Choroid plexus epithelial cell (primary cell): Measurements from ENCODE around the gene TMEM126B.
"Not testable (repeated sequence)": the region's sequence is repeated elsewhere in the genome, so short reads cannot be mapped to it uniquely, and the experiment has no call there.

Source experiments
- DNase-seq: peaks from one replicate; pipeline ENCODE4 v3.0.0-alpha.2; 2010; ENCODE audit warnings: low read depth
- H3K4me3 ChIP-seq: 2 replicates; pipeline ENCODE4 v1.5.1; 2011; ENCODE audit warnings: low read depth, mild to moderate bottlenecking, control low read depth, low read length, moderate library complexity
- TF ChIP-seq, protein P1 (sequence below): conservative IDR thresholded peaks from 2 replicates; pipeline ENCODE4 v1.5.1; 2011; ENCODE audit warnings: low read depth, mild to moderate bottlenecking, control low read depth, inconsistent platforms, low read length, moderate library complexity

The TMEM126B gene

DNA sequence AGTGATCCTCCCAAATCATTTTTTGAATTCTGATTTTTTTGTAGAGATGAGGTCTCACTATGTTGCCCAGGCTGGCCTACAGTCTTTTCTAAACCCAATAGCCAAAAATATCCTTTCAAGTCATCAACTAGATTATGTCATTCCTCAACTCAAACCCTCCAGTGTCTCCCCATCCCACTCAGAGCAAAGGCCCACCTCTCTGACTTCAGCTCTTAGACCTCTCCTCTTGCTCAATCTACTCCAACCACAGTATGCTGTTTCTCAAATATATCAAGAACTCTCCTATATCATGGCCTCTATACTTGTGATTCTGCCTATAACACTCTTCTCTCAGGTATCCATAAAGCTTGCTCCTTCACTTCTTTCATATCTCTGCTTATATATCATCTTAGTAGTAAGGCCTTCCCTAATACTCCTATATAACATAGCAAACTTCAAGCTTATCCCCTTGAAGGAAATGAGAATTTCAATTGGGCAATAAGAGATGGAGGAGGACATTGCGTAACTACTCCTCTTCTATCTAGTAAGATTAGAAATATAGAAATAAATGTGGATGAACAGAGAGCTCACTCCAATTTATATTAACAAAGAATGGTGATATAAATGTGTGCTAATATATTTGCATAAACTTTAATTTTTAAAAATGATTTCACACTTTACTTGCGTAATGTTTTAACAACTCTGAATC, 25.7 kb upstream of the TMEM126B start:
- DNase-seq, result peak; percentile 12
- TF ChIP-seq, protein P1, sequence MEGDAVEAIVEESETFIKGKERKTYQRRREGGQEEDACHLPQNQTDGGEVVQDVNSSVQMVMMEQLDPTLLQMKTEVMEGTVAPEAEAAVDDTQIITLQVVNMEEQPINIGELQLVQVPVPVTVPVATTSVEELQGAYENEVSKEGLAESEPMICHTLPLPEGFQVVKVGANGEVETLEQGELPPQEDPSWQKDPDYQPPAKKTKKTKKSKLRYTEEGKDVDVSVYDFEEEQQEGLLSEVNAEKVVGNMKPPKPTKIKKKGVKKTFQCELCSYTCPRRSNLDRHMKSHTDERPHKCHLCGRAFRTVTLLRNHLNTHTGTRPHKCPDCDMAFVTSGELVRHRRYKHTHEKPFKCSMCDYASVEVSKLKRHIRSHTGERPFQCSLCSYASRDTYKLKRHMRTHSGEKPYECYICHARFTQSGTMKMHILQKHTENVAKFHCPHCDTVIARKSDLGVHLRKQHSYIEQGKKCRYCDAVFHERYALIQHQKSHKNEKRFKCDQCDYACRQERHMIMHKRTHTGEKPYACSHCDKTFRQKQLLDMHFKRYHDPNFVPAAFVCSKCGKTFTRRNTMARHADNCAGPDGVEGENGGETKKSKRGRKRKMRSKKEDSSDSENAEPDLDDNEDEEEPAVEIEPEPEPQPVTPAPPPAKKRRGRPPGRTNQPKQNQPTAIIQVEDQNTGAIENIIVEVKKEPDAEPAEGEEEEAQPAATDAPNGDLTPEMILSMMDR, result no peak

GRCh38 chr11:85603220-85603619, 25.2 kb upstream of the TMEM126B start:
- no peak for DNase-seq
- TF ChIP-seq, protein P1, result no peak
- no peak overlapping the region for H3K4me3 ChIP-seq

More for the DNA sequence above, 25.7 kb upstream of the TMEM126B start:
- H3K4me3 ChIP-seq, result no peak overlapping the region

GRCh38 chr11:85606237-85606636, 22.2 kb upstream of the TMEM126B start:
- not testable (repeated sequence) for DNase-seq, H3K4me3 ChIP-seq

DNA sequence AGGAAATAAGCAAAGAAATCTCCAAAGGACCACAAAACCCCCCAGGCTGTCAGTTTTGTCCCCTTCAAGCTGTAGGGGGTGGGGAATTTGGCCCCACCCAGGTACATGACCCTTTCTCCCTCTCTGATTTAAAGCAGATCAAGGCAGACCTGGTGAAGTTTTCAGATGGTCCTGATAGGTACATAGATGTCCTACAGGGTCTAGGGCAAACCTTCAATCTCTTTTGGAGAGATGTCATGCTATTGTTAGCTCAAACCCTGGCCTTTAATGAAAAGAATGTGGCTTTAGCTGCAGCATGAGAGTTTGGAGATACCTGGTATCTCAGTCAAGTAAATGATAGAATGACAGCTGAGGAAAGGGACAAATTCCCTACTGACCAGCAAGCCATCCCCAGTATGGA, 19.8 kb upstream of the TMEM126B start:
- not testable (repeated sequence) for H3K4me3 ChIP-seq, DNase-seq

- not testable (repeated sequence) for H3K4me3 ChIP-seq, DNase-seq
These were observed 19.1 kb upstream of the TMEM126B start for GRCh38 chr11:85609286-85609685.

DNA sequence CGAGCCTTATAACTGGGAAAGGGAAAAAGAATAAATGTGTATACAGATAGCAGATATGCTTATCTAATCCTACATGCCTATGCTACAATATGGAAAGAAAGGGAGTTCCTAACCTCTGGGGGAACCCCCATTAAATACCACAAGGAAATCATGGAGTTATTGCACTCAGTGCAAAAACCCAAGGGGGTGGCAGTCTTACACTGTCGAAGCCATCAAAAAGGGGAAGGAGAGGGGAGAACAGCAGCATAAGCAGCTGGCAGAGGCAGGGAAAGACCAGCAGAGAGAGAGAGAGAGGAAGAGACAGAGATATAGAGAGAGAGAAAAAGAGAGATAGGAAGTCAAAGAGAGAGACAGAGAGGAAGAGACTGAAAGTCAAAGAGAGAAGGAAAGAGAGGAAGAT, 16.8 kb upstream of the TMEM126B start:
- H3K4me3 ChIP-seq, DNase-seq: not testable (repeated sequence)

DNA sequence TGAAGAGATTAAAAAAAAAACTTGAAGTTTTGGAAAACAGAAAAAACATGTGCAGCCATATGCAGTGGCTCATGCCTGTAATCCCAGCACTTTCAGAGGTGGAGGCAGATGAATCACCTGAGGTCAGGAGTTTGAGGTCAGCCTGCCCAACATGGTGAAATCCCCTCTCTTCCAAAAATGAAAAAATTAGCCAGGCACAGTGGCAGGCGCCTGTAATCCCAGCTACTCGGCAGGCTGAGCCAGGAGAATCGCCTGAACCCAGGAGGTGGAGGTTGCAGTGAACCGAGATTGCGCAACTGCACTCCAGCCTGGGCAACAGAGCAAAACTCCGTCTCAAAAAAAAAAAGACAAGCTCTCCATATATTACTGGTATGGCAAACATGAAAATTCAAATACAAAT, 8.9 kb upstream of the TMEM126B start:
- DNase-seq, result peak; percentile 1
- TF ChIP-seq, protein P1, result no peak
- H3K4me3 ChIP-seq, result no peak overlapping the region

- no peak for DNase-seq
- TF ChIP-seq, protein P1, result no peak
These were observed 8.1 kb upstream of the TMEM126B start for GRCh38 chr11:85620256-85620655.

DNA sequence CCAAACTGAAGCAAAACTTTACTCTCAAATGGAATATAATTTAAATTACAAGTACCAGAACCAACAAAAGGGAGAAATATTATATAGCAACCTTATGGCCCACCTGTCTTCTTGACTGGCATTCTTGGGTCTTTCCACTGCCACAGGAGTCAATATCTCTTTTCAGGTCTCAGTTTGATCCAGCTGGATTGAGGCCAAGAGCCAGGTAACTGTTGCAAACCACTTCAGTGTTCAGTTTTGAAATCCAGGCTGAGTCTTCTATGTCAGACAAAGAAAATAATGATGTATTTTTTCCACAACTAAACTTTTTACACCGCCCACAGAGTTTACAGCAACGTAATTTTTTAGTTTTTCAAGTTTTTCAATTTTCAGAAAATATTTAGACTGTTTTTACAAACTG, 1.9 kb upstream of the TMEM126B start:
- H3K4me3 ChIP-seq, result no peak overlapping the region
- TF ChIP-seq, protein P1, result no peak
- no peak for DNase-seq

More at GRCh38 chr11:85620256-85620655, 8.1 kb upstream of the TMEM126B start:
- no peak overlapping the region for H3K4me3 ChIP-seq
